ENCODE measurements around the gene EVX2. TPM values are rescaled to one million over a fixed set of nuclear protein-coding genes. Genes with fewer than 3 reads are reported as not detected.

EVX2 gene
- total RNA-seq, 1 experiment from 2014 or later: not detected

DNA sequence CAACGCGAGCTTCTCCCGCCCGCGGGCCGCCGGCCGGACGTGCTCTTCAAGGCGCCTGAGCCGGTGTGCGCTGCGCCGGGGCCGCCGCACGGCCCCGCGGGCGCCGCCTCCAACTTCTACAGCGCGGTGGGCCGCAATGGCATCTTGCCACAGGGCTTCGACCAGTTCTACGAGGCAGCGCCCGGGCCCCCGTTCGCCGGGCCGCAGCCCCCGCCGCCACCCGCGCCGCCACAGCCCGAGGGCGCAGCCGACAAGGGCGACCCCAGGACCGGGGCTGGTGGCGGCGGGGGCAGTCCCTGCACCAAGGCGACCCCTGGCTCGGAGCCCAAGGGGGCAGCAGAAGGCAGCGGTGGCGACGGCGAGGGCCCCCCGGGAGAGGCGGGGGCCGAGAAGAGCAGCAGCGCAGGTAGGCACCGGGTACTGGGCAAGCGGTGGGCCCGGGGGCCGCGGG, 24.0 kb upstream of the EVX2 start:
- peak; percentile 47 for DNase-seq (ENCODE audit: low read depth)

DNA sequence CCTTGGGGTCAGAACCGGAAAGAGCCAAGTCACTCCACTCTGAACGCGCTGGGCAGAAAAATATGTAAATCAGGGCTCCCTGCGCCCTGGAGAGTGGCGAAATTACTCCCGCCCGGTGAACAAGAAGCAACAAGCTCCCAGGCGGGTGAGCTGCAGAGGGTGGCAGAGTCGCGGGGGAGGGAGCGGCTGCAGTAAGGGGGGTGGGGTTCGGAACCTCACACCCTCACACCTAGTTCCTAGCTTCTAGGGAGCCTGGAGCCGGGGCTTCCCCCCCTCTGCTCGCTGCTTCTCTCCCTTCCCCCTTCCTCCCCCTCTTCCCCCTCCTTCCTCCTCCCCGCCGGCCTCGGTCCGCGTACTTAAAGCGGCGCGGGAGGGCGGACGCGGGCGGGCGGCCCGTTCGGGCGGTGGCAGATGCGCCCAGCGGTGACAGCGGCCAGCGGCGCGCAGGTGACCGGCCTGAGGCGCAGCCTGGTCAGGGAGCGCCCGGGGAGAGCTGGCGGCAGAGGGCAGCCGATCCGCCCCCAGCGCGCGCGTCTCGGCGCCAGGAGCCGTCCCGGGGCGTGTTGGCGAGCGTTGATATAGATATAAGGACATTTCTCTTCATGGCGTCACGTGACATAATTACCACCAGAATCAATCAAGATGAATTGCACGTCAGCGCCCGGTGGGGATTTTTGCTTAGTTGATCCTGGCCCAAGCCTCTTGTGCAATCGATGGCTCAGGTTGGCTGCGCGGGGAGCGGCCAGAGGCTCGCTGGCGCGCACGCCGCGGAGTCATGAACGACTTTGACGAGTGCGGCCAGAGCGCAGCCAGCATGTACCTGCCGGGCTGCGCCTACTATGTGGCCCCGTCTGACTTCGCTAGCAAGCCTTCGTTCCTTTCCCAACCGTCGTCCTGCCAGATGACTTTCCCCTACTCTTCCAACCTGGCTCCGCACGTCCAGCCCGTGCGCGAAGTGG, 23.1 kb upstream of the EVX2 start, which contains the start of gene HOXD11:
Gene HOXD11, plus strand, starts transcription at position 700 of the 959 bp plus-strand sequence. Its CDS starts 76 bp downstream, at position 776.
- peak; percentile 74 for DNase-seq (ENCODE audit: low read depth)

DNA sequence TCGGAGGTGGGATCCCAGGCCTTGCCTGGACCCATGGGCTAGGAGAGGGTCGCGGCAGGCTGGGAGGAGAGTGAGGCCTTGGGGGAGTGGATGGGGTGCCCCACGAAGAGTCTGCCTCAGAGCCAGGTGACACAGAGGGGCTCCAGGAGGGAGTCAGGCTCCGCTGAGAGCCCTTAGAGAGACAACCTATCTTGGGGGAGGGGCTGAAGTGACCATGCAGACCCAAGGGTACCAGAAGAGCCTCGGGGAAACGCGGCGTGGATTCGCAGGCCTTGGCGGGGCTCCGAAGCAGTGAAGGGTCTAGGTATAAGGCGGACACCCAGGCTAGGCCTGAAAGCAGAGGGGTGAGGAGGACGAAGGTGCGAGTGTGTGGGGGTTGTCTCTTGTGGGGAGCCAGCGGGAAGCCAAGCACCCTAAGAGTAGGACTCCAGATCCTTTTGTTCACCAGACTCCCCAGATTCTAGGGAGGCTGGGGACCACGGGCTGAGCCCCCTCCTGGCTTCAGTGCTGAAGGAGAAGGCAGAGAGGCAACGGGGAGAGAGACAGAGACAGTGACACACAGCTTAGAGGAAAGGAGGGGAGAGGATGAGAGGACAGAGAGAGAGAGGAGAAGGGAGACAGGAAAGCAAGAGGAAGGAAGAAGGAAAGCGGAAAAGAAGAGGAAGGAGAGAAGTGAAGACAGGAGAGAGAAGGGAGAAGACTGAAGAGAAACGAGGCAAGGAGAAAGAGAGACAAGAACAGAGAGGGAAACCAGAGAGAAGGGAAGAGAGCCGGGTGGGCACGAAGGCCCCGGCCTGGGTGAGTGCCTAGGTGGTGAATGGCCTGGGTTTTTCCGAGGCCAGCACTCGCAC, 22.2 kb upstream of the EVX2 start:
- no peak for DNase-seq (ENCODE audit: low read depth)

- DNase-seq (ENCODE audit: low read depth): no peak
Measured at GRCh38 chr2:176105078-176105729, 21.4 kb upstream of the EVX2 start.

- DNase-seq (ENCODE audit: low read depth): peak; percentile 89
Measured at GRCh38 chr2:176104316-176105077, 20.7 kb upstream of the EVX2 start.

DNA sequence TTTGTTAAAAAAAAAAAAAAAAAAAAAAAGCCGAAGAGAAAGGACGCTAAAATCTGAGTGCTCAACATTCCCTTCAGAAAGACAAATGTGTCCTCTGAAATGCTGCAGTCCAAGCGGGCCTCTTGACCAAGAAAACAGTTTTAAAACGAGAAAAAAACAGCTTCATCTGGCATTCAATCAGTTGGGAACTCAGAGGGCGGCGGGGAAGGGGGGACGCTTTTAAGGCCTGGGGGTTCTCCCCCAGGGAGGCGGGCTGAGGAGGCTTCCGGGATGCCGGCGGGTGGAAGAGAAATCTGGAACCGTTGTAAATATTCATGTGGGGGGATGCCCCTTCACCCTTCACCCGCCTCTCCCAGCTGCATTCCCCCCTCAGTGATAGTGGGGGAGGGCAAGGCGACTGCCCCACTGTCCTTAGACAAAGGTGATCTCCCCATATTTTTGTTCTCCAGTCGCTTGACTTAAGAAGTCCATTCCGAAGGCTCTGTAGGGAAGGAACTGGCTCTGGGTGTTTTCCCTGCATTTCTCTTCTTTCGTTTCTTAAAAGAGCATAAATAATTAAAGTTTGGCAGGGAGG, 20.1 kb upstream of the EVX2 start:
- no peak for DNase-seq (ENCODE audit: low read depth)

DNA sequence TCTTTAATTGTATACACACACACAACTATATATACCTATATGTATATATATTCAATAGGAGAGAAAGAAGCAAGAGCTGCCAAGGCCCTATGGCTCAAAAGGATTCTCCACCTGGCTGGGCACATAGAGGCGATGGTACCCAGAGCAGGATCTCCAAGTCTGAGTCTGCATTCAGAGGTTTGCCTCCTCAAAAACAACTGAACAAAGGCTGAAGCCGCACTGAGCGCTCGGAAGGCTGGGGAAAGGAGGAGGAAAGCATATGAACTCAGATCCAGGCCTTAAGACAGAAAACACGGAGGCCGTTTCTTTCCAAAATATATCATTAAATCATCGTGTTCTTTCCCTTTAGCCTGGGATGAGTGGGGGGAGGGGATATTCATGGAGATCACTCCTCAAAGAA, 19.4 kb upstream of the EVX2 start:
- no peak for DNase-seq (ENCODE audit: low read depth)

DNA sequence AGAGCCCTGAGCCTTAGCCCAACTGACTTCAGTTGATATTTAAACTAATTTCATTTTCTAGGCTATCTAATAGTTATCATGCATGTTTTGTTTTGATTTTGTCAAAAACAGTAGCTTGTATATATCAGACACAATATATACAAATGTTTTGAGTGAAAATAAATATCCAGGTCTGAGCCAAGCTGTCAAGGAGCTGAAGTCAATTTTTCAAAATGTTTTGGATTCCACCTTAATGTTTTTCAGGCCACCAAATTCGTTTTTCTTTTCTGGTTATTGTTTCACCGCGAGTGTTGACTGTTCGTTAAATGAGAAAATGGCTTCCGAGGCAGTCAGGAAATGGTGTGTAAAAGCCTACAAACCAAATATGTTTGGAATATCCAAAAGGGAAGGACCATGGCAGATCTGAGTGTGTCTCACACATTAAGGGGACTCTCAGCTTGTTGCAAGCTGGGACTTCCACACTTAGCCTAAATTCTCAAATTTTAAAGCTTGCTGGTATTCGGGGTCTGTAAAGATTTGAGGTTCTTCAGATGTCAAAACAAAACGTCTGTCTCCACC, 18.6 kb upstream of the EVX2 start:
- DNase-seq (ENCODE audit: low read depth): no peak

GRCh38 chr2:176101842-176102241, 18.1 kb upstream of the EVX2 start:
- DNase-seq (ENCODE audit: low read depth): no peak

DNA sequence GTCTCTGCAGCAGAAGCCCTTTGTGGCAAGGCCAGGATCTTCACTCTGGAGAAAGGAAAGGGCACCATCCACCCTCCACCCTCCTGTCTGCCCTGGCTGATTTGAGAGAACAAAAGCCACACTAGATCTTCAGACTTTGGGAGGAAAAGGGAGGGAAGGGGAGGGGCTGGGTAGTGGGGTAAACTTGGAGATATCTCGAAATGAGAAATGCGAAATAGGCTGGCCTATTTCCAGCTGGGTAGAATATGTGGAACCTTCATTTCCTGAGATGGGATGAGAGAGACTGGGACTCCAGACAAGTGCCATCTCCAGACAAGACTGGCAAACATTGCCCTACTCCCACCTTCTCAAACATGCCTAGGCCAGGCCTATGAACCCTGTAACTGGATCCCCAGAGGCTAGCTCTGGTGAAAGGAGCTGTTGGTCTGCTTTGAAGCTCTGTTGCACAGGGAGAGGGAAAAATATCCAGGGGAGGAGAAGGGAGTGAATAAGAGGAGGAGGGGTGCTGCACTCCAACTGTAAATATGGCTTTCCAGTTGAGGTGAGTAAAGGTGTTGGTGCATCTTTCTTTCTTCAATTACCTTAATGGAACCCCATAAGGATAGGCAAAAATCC, 17.6 kb upstream of the EVX2 start:
- DNase-seq (ENCODE audit: low read depth): no peak

DNA sequence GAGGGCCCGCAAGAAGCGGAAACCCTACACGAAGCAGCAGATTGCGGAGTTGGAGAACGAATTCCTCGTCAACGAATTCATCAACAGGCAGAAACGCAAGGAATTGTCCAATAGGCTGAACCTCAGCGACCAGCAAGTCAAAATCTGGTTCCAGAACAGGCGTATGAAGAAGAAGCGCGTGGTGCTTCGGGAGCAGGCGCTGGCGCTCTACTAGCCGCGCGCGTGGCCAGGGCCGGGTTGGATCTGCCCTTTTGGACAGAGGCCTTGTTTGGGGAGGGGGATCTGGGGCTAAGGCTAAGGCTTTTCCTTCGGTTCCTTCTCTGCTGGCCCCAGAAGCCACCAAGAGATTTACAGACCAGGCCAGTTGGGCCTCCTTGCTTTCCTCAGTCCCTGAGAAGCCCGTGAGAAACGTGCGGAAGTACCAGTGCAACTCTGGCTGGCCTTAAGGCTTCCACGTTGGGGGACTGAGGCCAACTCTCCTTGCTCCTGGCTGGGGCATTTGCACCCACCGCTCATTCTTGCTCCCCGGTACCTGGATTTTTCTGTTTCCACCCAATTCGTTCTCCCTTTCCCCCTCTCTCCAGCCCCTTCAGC, 16.9 kb upstream of the EVX2 start:
- DNase-seq (ENCODE audit: low read depth): no peak

DNA sequence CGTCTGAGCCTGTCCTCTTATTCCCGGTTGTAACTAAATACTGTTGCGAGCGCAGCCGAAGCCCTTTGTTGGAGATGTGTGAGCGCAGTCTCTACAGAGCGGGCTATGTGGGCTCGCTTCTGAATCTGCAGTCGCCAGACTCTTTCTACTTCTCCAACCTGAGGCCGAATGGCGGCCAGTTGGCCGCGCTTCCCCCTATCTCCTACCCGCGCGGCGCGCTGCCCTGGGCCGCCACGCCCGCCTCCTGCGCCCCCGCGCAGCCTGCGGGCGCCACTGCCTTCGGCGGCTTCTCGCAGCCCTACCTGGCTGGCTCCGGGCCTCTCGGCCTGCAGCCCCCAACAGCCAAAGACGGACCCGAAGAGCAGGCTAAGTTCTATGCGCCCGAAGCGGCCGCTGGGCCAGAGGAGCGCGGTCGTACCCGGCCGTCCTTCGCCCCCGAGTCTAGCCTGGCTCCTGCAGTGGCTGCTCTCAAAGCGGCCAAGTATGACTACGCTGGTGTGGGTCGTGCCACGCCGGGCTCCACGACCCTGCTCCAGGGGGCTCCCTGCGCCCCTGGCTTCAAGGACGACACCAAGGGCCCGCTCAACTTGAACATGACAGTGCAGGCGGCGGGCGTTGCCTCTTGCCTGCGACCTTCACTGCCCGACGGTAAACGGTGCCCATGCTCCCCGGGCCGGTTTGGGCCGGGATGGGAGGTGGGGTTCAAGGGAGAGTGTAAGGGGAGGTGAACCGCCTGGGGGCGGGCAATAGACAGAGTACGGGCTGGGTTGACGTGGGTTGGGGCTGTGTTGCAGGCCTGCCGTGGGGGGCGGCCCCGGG, 16.2 kb upstream of the EVX2 start, which contains the start of gene HOXD12:
Gene HOXD12, plus strand, starts transcription at position 68 of the 819 bp plus-strand sequence. Its CDS starts 7 bp downstream, at position 75.
- no peak for DNase-seq (ENCODE audit: low read depth)

DNA sequence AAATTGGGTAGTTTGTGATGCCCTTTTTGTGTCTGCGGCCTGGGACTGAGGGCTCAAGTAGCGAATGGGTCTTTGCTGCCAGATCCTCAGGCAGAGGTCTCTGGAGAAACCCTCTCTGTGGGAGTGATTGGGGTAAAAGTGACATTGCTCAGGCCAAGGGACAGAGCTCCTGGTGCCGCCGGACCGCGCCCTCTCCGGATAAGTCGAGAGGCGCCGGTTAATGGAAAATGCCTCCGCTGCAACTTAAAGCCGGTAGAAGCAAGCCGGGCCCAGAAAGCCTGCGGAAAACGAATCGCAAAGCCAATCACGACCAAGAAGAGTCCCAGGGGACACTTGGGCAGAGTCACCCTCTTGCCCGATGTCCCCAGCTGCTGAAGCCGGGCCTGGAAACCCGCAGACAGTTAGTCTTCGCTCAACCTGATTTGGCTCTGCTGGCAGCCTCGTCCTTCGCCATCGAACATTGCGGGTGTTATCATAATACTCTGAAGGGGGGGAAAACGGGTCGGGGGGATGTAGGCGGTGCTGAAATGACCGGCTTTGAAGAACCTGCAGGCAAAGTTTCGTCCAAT, 15.5 kb upstream of the EVX2 start:
- DNase-seq (ENCODE audit: low read depth): no peak

- no peak for DNase-seq (ENCODE audit: low read depth)
Measured at GRCh38 chr2:176098366-176099158, 14.8 kb upstream of the EVX2 start.

DNA sequence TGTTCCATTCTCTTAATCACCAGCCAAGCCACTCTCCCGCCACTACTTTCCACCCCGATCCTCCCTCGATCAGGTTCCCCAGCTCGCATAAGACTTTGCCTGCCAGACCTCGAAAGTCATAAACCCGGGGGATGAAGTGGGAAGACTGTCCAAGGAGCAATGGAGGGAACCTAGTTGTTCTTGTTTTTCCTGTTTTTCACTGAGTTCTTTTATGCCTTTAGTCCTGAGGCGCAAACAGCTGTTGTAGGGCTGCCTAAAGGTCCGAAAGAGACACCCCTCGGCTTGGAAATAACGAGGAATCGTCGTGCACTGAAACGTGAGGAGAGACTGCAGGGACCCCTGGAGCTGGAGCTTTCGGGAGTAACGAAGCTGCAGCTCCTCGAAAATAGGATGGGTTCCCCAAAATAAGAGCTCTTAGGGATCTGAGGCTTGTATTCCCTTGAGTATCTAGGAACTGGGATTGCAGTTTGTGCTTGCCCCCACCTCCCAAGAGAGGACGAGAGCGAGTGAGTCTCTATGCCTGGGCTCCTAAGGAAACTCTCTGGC, 14.1 kb upstream of the EVX2 start:
- no peak for DNase-seq (ENCODE audit: low read depth)

GRCh38 chr2:176096986-176097819, 13.4 kb upstream of the EVX2 start:
- DNase-seq (ENCODE audit: low read depth): peak; percentile 94

Measured in Daoy (cell line).